ENCODE data around the gene ASCL2.

ASCL2 gene

GRCh38 chr11:2275334-2276279 lies 5.2 kb upstream of the ASCL2 start:
- H3K9me3 Mint-ChIP-seq: peaks cover 9% of the 10 kb centered on the region
- no peak overlapping the region for H3K27ac Mint-ChIP-seq
- H3K36me3 Mint-ChIP-seq (ENCODE audit: low read depth): no peaks in the 10 kb centered on the region
- H3K4me3 Mint-ChIP-seq: no peak overlapping the region
- peaks cover 3% of the 10 kb centered on the region for H3K4me1 Mint-ChIP-seq (ENCODE audit: low read depth)
- peaks cover 38% of the 10 kb centered on the region for H3K27me3 Mint-ChIP-seq (ENCODE audit: low read depth)

DNA sequence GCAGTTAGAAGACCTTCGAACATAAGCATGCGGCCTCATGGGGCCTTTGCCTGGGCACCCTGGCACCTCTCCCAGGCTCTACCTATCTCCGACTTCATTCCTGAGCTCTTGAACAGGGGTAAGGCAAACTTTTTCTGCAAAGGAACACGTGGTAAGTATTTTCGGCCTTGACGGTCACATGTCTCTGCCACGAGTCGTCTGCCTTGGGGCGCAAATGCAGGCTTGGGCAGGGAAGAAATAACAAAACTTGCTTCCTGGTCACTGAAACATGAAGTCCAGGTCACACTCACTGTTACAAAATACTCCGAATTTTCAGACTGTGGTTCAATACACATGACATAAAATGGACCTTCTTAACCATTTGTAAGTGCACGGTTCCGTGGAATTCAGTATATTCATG lies 3.4 kb upstream of the ASCL2 start:
- Mint-ChIP-seq H3K9me3 (no peaks in the 10 kb centered on the region), H3K4me1 (ENCODE audit: low read depth) (peaks cover 3% of the 10 kb centered on the region), H3K4me3 (no peak overlapping the region), H3K27me3 (ENCODE audit: low read depth) (peaks cover 38% of the 10 kb centered on the region), H3K27ac (no peak overlapping the region), H3K36me3 (ENCODE audit: low read depth) (no peaks in the 10 kb centered on the region)

DNA sequence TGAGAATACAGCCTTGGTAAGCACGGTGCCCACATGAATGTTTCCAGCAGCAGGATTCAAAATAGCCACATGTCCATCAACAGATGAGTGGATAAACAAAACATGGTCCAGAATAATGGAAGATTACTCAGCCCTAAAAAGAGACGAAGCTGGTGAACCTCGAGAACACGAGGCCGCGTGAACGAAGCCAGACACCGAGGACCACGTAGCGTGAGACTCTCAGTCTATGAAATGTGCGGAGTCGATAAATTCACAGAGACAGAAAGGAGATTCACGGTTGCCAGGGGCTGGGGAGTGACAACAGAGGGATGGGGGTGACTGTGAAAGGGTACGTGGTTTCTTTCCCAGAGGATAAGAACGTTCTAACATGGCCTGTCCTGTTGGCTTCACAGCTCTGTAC lies 2.9 kb upstream of the ASCL2 start:
- Mint-ChIP-seq H3K27me3 (ENCODE audit: low read depth) (peaks cover 41% of the 10 kb centered on the region), H3K27ac (no peak overlapping the region), H3K9me3 (no peaks in the 10 kb centered on the region), H3K4me3 (no peak overlapping the region), H3K4me1 (ENCODE audit: low read depth) (peaks cover 6% of the 10 kb centered on the region), H3K36me3 (ENCODE audit: low read depth) (no peaks in the 10 kb centered on the region)

DNA sequence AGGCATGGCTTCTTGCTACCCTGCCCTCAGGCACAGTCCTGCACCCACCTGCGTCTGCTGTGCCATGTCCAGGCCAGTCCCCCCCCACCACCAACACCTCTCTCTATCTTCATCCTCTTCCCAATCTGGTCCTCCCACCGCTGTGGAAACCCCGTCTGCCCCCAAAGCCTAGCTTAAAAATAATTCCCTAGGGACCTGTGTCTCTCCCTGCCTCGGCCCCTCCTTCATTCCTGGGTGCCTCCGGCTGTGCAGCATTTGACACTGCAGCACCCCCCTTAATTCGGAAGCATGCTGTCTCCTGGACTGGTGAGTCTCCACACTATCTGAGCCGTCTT lies 2.5 kb upstream of the ASCL2 start:
- H3K36me3 Mint-ChIP-seq (ENCODE audit: low read depth): no peaks in the 10 kb centered on the region
- H3K4me3 Mint-ChIP-seq: no peak overlapping the region
- peaks cover 43% of the 10 kb centered on the region for H3K27me3 Mint-ChIP-seq (ENCODE audit: low read depth)
- H3K4me1 Mint-ChIP-seq (ENCODE audit: low read depth): peaks cover 6% of the 10 kb centered on the region
- no peak overlapping the region for H3K27ac Mint-ChIP-seq
- H3K9me3 Mint-ChIP-seq: no peaks in the 10 kb centered on the region

DNA sequence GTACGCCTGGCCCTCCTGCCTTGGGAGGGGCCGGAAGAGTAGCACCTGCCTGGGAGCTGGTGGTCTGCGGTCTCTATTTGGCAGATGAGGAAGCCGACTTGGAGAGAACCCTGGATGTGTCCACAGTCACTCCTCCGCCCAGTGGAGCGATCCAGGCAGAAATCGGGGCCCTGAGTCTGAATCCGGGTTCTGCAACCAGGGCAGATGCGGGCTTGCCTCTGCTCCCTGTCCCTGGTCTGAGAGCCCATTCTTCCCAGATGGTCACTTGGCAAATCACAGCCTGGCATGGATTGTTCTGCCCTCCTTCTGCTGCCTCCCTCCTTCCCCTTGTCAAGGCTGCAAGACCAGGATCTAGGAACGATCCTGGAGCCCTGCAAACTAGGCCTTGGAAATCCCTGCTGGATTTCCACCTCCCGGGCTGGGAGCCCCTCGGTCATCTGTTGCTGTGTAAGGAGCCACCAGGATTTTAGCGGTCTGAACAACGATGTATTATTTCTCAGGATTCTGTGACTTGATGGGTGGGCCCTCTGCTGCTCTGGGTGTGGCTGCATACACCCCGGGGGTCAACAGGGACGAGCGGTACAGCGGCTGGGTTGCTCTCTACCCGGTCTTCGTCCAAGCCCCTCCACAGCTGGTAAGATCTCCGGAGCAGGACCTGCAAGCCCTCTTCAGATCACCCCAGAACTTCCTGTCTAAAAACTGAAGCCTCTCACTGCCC lies 2.0 kb upstream of the ASCL2 start:
- Mint-ChIP-seq H3K4me3 (no peak overlapping the region), H3K9me3 (no peaks in the 10 kb centered on the region), H3K36me3 (ENCODE audit: low read depth) (no peaks in the 10 kb centered on the region), H3K27ac (no peak overlapping the region), H3K4me1 (ENCODE audit: low read depth) (peaks cover 5% of the 10 kb centered on the region), H3K27me3 (ENCODE audit: low read depth) (peaks cover 39% of the 10 kb centered on the region)

- Mint-ChIP-seq H3K4me3 (no peak overlapping the region), H3K36me3 (ENCODE audit: low read depth) (no peaks in the 10 kb centered on the region), H3K27me3 (ENCODE audit: low read depth) (peaks cover 37% of the 10 kb centered on the region), H3K4me1 (ENCODE audit: low read depth) (peaks cover 6% of the 10 kb centered on the region), H3K27ac (no peak overlapping the region), H3K9me3 (no peaks in the 10 kb centered on the region)
Measured at GRCh38 chr11:2271327-2272227, 1.2 kb upstream of the ASCL2 start.

DNA sequence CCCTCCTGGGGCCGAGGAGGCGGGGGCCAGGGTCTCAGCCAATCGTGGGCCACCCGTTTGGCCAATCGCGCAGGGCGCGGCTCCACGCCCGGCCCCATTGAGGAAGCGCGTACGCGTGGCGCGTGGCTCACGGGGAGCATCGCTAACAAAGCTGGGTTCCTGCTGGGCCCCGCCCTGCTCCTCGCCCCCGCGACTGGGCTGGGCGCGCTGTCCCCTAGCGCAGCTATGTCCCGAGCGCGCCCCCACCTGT lies 614 bp upstream of the ASCL2 start:
- Mint-ChIP-seq H3K4me3 (no peak overlapping the region), H3K4me1 (ENCODE audit: low read depth) (peaks cover 12% of the 10 kb centered on the region), H3K36me3 (ENCODE audit: low read depth) (no peaks in the 10 kb centered on the region), H3K27ac (no peak overlapping the region), H3K27me3 (ENCODE audit: low read depth) (peaks cover 37% of the 10 kb centered on the region), H3K9me3 (no peaks in the 10 kb centered on the region)

DNA sequence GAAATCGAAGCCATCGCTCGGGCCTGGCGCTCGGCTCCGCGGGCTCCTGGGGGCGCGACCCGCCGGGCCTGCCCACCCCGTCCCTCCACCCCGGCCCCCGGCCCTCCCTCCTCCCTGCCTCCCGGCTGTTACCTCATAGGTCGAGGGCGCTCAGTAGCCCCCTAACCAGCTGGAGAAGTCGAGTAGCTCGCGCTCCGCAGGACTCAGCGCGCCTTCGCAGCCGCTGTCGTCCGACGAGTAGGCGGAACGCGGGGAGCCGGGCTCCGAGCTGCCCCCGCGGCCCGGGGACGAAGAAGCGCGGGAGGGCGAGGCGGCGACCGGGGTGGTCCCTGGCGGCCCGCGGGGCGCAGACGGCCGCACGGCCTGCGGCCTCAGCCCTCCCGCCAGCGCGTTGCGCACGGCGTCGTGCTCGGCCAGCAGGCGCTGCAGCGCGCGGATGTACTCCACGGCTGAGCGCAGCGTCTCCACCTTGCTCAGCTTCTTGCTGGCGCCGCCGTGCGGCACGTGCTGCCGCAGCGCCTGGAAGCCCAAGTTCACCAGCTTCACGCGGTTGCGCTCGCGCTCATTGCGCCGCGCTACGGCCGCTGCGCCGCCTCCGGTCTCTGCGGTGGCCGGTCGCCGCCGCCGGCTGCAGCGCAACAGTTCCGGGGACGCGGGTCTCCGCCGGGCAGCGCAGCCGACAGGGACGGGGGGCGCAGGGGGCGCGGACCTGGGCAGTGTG lies 627 bp downstream of the ASCL2 start:
- Mint-ChIP-seq H3K27ac (no peak overlapping the region), H3K4me3 (no peak overlapping the region), H3K4me1 (ENCODE audit: low read depth) (peaks cover 20% of the 10 kb centered on the region), H3K27me3 (ENCODE audit: low read depth) (peaks cover 37% of the 10 kb centered on the region), H3K36me3 (ENCODE audit: low read depth) (no peaks in the 10 kb centered on the region), H3K9me3 (no peaks in the 10 kb centered on the region)

- H3K27ac Mint-ChIP-seq: no peak overlapping the region
- no peaks in the 10 kb centered on the region for H3K9me3 Mint-ChIP-seq
- peak overlapping the region; percentile 17 for H3K4me3 Mint-ChIP-seq
- peaks cover 21% of the 10 kb centered on the region for H3K4me1 Mint-ChIP-seq (ENCODE audit: low read depth)
- peaks cover 37% of the 10 kb centered on the region for H3K27me3 Mint-ChIP-seq (ENCODE audit: low read depth)
- H3K36me3 Mint-ChIP-seq (ENCODE audit: low read depth): no peaks in the 10 kb centered on the region
Measured at GRCh38 chr11:2268729-2269600, 1.4 kb downstream of the ASCL2 start.

GRCh38 chr11:2267851-2268728 lies 2.3 kb downstream of the ASCL2 start:
- no peak overlapping the region for H3K4me3 Mint-ChIP-seq
- H3K9me3 Mint-ChIP-seq: no peaks in the 10 kb centered on the region
- H3K4me1 Mint-ChIP-seq (ENCODE audit: low read depth): peaks cover 21% of the 10 kb centered on the region
- peaks cover 30% of the 10 kb centered on the region for H3K27me3 Mint-ChIP-seq (ENCODE audit: low read depth)
- H3K36me3 Mint-ChIP-seq (ENCODE audit: low read depth): no peaks in the 10 kb centered on the region
- H3K27ac Mint-ChIP-seq: no peak overlapping the region

- no peak overlapping the region for H3K4me3 Mint-ChIP-seq
- peaks cover 23% of the 10 kb centered on the region for H3K27me3 Mint-ChIP-seq (ENCODE audit: low read depth)
- no peak overlapping the region for H3K27ac Mint-ChIP-seq
- no peaks in the 10 kb centered on the region for H3K9me3 Mint-ChIP-seq
- peaks cover 21% of the 10 kb centered on the region for H3K4me1 Mint-ChIP-seq (ENCODE audit: low read depth)
- H3K36me3 Mint-ChIP-seq (ENCODE audit: low read depth): no peaks in the 10 kb centered on the region
Measured at GRCh38 chr11:2267306-2267850, 3.0 kb downstream of the ASCL2 start.

DNA sequence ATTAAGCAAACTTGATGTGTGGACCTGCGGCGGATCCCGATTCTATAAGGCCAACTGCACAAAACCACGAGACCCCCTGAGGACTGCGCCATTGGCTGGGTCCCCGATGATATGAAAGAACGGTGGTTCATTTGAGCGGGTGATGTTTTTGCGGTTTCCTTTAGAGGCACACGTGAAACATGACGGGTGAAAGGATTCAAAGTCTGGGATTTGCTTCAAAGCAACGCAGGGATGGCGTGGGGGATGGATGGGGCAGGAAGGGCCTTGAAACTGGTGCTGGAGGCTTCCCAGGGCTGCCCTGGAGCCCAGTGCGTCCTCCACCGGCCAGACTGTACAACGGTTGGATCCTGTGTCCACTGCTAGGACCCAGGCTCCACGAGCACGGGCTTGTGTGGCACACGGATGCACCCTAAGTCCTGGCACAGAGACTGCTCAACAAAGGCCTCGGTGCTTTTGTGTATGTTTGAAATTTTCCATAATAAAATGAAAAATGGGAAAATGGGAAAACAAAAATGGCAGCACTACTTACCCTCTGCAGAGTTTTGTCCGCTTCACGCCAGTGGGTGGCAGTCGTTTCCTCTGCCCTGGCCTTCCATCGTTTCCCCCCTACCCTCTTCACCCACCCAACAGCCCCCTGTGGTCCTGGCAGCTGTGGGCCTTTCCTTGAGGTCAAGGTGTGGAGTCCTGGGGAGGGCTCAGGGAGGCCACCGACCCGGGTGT lies 3.6 kb downstream of the ASCL2 start:
- Mint-ChIP-seq H3K27me3 (ENCODE audit: low read depth) (peaks cover 18% of the 10 kb centered on the region), H3K4me1 (ENCODE audit: low read depth) (peaks cover 21% of the 10 kb centered on the region), H3K9me3 (no peaks in the 10 kb centered on the region), H3K4me3 (no peak overlapping the region), H3K27ac (no peak overlapping the region), H3K36me3 (ENCODE audit: low read depth) (no peaks in the 10 kb centered on the region)

Measured in T-helper 1 cell treated with Interleukin-12 subunit alpha and Interleukin-12 subunit beta and Interleukin-4 antibody, amounts not matched to agents 30 μg/mL and 1 μg/mL, for 36 hours (primary cell).